Liver (tissue), 9 donors: Measurements from ENCODE around the gene FUOM. TPM values are rescaled to one million over a fixed set of nuclear protein-coding genes. Genes with fewer than 3 reads are reported as not detected.

Source experiments
- DNase-seq: peaks from one replicate; pipeline ENCODE4 v3.0.0-alpha.2; 2017; ENCODE audit warnings: low spot score
- H3K27ac ChIP-seq, 2 donors: one replicate each; pipeline ENCODE4 v1.7.0; 2013; ENCODE audit warnings: inconsistent platforms in 2 of 2, low read length in 2 of 2, control low read depth in 1 of 2, low read depth in 1 of 2, mild to moderate bottlenecking in 1 of 2
- H3K27me3 ChIP-seq, 4 donors: one replicate each; pipeline versions ENCODE4 v1.6.1 to v1.7.0; 2013; ENCODE audit warnings: low read length in 3 of 4, inconsistent platforms in 1 of 4, mild to moderate bottlenecking in 1 of 4, moderate library complexity in 1 of 4; ENCODE audit not compliant: control insufficient read depth in 4 of 4, insufficient read depth in 4 of 4
- H3K36me3 ChIP-seq, 4 donors: one replicate each; pipeline versions ENCODE4 v1.6.1 to v1.7.0; 2013; ENCODE audit warnings: low read length in 3 of 4, mild to moderate bottlenecking in 3 of 4, low read depth in 1 of 4, moderate library complexity in 1 of 4; ENCODE audit not compliant: control insufficient read depth in 4 of 4, insufficient read depth in 3 of 4
- H3K4me1 ChIP-seq, 4 donors: one replicate each; pipeline versions ENCODE4 v1.6.1 to v1.7.0; 2013; ENCODE audit warnings: low read length in 3 of 4, mild to moderate bottlenecking in 3 of 4, moderate library complexity in 1 of 4; ENCODE audit not compliant: control insufficient read depth in 4 of 4, insufficient read depth in 4 of 4
- H3K4me3 ChIP-seq, 3 donors: one replicate each; pipeline versions ENCODE4 v1.6.1 to v1.7.0; 2013; ENCODE audit warnings: low read length in 3 of 3, control low read depth in 1 of 3, low read depth in 1 of 3, mild to moderate bottlenecking in 1 of 3
- H3K9ac ChIP-seq, 2 donors: one replicate each; pipeline ENCODE4 v1.7.0; 2013; ENCODE audit warnings: low read length in 2 of 2, mild to moderate bottlenecking in 2 of 2, moderate library complexity in 2 of 2, control low read depth in 1 of 2, low read depth in 1 of 2
- H3K9me3 ChIP-seq, 4 donors: one replicate each; pipeline versions ENCODE4 v1.6.1 to v1.7.0; 2013; ENCODE audit warnings: low read length in 3 of 4; ENCODE audit not compliant: control insufficient read depth in 4 of 4
- EGR1 ChIP-seq, 2 donors: IDR thresholded peaks; 2 replicates each; pipeline ENCODE4 v1.6.1; 2016 to 2018; ENCODE audit warnings: antibody characterized with exemption in 2 of 2, low read depth in 2 of 2
- FOXA1 ChIP-seq: IDR thresholded peaks from 2 replicates; pipeline ENCODE4 v1.6.1; 2016; ENCODE audit warnings: antibody characterized with exemption
- FOXA2 ChIP-seq: IDR thresholded peaks from 2 replicates; pipeline ENCODE4 v1.6.1; 2016; ENCODE audit warnings: antibody characterized with exemption
- GABPA ChIP-seq, 2 donors: IDR thresholded peaks in 1 of 2; conservative IDR thresholded peaks in 1 of 2; 2 replicates each; pipeline ENCODE4 v1.6.1; 2016; ENCODE audit warnings: antibody characterized with exemption in 2 of 2, mild to moderate bottlenecking in 1 of 2, moderate library complexity in 1 of 2
- JUND ChIP-seq, 2 donors: IDR thresholded peaks; 2 replicates each; pipeline ENCODE4 v1.6.1; 2016; ENCODE audit warnings: antibody characterized with exemption in 2 of 2
- RAD21 ChIP-seq, 2 donors: IDR thresholded peaks; 2 replicates each; pipeline ENCODE4 v1.6.1; 2016; ENCODE audit warnings: antibody characterized with exemption in 2 of 2, mild to moderate bottlenecking in 2 of 2
- RXRA ChIP-seq, 2 donors: IDR thresholded peaks; 2 replicates each; pipeline ENCODE4 v1.6.1; 2017 to 2018; ENCODE audit warnings: antibody characterized with exemption in 2 of 2, mild to moderate bottlenecking in 1 of 2
- TAF1 ChIP-seq: conservative IDR thresholded peaks from 2 replicates; pipeline ENCODE4 v1.6.1; 2016; ENCODE audit warnings: antibody characterized with exemption, mild to moderate bottlenecking
- YY1 ChIP-seq: IDR thresholded peaks from 2 replicates; pipeline ENCODE4 v1.6.1; 2016; ENCODE audit warnings: antibody characterized with exemption, mild to moderate bottlenecking
- WGBS: extraction: QIAGEN DNeasy Blood & Tissue Kit; methylation state at CpG from one replicate; pipeline ENCODE4 v1.1.7; 2013; 5-methylcytosine and 5-hydroxymethylcytosine counted together
- polyA plus RNA-seq, 2 donors: library from polyadenylated mRNA; stranded (reverse) in 1 of 2; unstranded in 1 of 2; fragments of 200-250 nt in 1 of 2; fragments of >200 nt in 1 of 2; fragmentation: Nextera tagmentation in 1 of 2; extraction: Ambion mirVana in 1 of 2; gene quantifications; one replicate each; pipeline versions ENCODE4 v1.2.1 to v1.2.3, GENCODE V29; 2013 to 2015
- total RNA-seq, 2 donors: library from RNA; depleted of rRNA; stranded (reverse); fragments of >200 nt; gene quantifications; one replicate each; pipeline ENCODE4 v1.2.3, GENCODE V29; 2014
- TF ChIP-seq, protein P1 (sequence below): IDR thresholded peaks from 2 replicates; pipeline ENCODE4 v1.6.1; 2016; ENCODE audit warnings: antibody characterized with exemption
- TF ChIP-seq, protein P2 (sequence below): IDR thresholded peaks from 2 replicates; pipeline ENCODE4 v1.6.1; 2016; ENCODE audit warnings: antibody characterized with exemption
- donor health status: healthy.
- donor health status: healthy.
- donor health status: healthy.
- donor health status: healthy.
- donor health status: healthy.

Gene FUOM
- total and polyA plus RNA-seq, 4 donors, result 24.3 to 194 (median 96.0) TPM

DNA sequence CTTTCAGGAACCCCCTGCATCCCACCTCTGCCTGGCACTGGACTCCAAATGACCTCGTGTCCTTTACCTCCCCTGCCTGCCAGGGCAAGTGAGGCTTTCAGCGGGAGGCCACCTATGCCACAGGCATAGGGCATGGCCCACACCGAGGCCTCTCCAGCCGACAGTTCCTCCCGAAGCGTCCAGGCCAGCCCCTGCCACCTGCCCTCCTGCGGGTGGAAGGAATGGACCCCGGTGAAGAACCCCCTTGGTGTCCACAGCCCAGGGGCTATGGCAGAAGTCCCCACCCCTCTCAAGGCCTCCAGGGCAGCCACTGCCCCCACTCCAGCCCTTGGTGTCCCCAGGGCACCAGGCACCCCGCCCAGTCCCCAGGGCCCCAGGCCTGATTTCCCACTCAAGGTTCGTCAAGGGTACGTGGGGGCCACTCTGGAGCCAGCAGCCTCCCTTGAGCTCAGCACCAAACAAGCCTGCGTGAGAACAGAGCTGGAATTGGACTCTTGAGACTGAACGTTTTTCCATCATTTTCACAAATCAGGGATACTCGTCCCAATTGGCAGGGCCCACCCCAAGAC, 3.1 kb downstream of the FUOM start:
- 74% methylated on average over 14 of the region's 14 CpGs for WGBS
- H3K27ac ChIP-seq, result peak overlapping the region in 1 of 2 donors; percentile 14

DNA sequence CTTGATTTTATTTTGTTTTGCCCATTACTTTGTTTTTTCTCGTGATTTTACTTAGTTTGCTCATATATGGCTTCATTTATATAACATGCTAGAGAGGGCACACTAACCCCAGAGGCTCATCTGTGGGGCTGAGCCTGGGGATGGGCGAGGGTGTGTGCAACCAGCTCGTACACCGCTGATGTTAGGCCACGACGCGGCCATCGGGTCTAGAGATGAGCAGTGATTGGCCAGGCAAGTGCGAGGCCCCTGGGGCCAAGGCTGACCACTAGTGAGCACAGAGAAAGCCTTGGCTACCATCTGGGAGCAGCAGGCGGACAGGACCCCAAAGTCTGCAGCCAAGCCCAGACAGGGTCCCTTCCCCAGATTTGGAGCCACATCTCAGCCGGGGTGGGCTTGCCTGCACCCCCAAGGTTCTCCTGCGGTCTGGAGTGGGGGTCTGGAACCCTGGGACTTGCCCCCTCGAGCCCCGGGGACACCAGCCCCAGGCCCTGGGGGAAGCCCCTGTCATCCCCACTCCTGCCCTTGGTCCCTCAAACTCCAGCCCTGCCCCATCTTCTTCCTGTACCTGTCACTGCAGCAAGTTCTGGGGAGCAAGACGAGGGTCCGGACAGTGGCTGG, 3.7 kb downstream of the FUOM start:
- peak overlapping the region; percentile 11 to 67 for H3K27ac ChIP-seq
- H3K27me3 ChIP-seq, result no peaks in the 10 kb centered on the region
- TF ChIP-seq, protein P1, sequence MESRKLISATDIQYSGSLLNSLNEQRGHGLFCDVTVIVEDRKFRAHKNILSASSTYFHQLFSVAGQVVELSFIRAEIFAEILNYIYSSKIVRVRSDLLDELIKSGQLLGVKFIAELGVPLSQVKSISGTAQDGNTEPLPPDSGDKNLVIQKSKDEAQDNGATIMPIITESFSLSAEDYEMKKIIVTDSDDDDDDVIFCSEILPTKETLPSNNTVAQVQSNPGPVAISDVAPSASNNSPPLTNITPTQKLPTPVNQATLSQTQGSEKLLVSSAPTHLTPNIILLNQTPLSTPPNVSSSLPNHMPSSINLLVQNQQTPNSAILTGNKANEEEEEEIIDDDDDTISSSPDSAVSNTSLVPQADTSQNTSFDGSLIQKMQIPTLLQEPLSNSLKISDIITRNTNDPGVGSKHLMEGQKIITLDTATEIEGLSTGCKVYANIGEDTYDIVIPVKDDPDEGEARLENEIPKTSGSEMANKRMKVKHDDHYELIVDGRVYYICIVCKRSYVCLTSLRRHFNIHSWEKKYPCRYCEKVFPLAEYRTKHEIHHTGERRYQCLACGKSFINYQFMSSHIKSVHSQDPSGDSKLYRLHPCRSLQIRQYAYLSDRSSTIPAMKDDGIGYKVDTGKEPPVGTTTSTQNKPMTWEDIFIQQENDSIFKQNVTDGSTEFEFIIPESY, result no peak
- no peak for TF ChIP-seq JUND (IDR thresholded peaks at IDR 0.05)
- TF ChIP-seq FOXA2, result no peak
- no peak for TF ChIP-seq EGR1 (IDR thresholded peaks at IDR 0.05; ENCODE audit: low read depth in 2 of 2)
- TF ChIP-seq FOXA1, result no peak
- TF ChIP-seq RAD21 (IDR thresholded peaks at IDR 0.05), result no peak
- TF ChIP-seq GABPA (IDR thresholded peaks at IDR 0.05 in 1 of 2, conservative IDR thresholded peaks at IDR 0.05 in 1 of 2), result no peak
- no peak for TF ChIP-seq TAF1
- TF ChIP-seq YY1, result no peak
- TF ChIP-seq, protein P2, sequence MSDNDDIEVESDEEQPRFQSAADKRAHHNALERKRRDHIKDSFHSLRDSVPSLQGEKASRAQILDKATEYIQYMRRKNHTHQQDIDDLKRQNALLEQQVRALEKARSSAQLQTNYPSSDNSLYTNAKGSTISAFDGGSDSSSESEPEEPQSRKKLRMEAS, result no peak
- H3K9me3 ChIP-seq, result no peaks in the 10 kb centered on the region
- peaks cover 27 to 88% (median 81%) of the 10 kb centered on the region in 4 donors for H3K4me1 ChIP-seq
- 74% methylated on average over 16 of the region's 16 CpGs for WGBS
- H3K36me3 ChIP-seq, result peaks cover 0 to 2% (median 0%) of the 10 kb centered on the region in 4 donors
- H3K4me3 ChIP-seq, result no peak overlapping the region
- no peak for DNase-seq
- H3K9ac ChIP-seq, result peak overlapping the region in 1 of 2 donors; percentile 22

More for the DNA sequence above, 3.1 kb downstream of the FUOM start:
- Histone ChIP-seq H3K9me3 (no peaks in the 10 kb centered on the region), H3K36me3 (peaks cover 0 to 2% (median 0%) of the 10 kb centered on the region in 4 donors), H3K4me3 (no peak overlapping the region), H3K9ac (no peak overlapping the region), H3K4me1 (peaks cover 25 to 88% (median 79%) of the 10 kb centered on the region in 4 donors), H3K27me3 (no peaks in the 10 kb centered on the region)
- DNase-seq, result no peak
- peak in 1 of 2 donors; percentile 39 for TF ChIP-seq RXRA (IDR thresholded peaks at IDR 0.05)
- TF ChIP-seq YY1, result no peak
- TF ChIP-seq RAD21 (IDR thresholded peaks at IDR 0.05), result no peak
- TF ChIP-seq, protein P1, result no peak
